ENCODE measurements around the gene ZC3H10. TPM values are rescaled to one million over a fixed set of nuclear protein-coding genes. Genes with fewer than 3 reads are reported as not detected.
"Not testable (repeated sequence)": the region's sequence is repeated elsewhere in the genome, so short reads cannot be mapped to it uniquely, and the experiment has no call there.

Gene ZC3H10
- total RNA-seq, 1 donor from 2014 or later = 8.2 TPM

DNA sequence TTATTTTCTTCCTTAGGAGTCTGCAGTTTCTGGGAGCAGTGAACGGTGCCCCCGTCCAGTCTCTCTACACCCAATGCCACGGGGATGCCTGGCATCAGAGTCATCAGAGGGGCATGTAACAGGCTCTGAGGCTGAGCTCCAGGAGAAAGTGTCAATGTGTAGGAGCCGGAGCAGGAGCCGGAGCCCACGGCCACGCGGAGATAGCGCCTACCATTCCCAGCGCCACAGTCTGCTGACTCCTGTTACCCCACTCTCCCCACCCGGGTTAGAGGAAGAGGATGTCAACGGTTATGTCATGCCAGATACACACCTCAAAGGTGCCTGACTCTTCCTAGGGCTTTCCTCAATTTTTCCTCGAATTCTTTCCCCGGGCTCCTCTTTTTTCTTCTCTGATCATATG is 17.0 kb upstream of the ZC3H10 start:
- DNase-seq (ENCODE audit: low spot score in 2 of 2) = no peak
- FAIRE-seq = no peak

DNA sequence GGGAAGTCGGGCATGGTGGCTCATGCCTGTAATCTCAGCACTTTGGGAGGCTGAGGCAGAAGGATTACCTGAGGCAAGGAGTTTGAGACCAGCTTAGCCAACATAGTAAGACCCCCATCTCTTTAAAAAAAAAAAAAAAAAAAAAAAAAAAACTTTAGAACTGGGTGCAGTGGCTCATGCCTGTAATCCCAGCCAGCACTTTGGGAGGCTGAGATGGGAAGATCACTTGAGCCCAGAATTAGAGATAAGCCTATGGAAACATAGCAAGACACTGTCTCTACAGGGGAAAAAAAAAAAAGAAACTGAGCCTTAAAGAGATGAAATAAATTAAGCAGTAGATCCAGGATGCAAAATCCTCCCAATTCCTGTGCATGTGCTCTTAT is 15.4 kb upstream of the ZC3H10 start:
- no peak for DNase-seq (ENCODE audit: low spot score in 2 of 2)
- FAIRE-seq = no peak

DNA sequence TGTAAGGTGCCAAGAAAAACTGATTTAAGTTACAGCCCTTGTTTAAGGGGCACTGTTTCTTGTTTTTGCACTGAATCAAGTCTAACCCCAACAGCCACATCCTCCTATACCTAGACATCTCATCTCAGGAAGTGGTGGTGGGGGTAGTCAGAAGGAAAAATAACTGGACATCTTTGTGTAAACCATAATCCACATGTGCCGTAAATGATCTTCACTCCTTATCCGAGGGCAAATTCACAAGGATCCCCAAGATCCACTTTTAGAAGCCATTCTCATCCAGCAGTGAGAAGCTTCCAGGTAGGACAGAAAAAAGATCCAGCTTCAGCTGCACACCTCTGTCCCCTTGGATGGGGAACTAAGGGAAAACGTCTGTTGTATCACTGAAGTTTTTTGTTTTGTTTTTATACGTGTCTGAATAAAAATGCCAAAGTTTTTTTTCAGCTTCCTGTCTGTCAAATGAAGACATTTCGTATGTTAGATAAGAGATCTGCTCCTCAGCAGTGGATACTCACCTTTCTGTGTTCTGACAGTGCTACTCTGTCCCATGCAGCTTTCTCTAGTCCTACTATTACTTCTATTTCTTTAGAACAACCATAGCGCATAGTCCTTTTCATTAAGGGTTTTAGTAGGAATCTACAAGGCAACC is 14.9 kb upstream of the ZC3H10 start:
- DNase-seq (ENCODE audit: low spot score in 2 of 2) (no peak), FAIRE-seq (no peak)

DNA sequence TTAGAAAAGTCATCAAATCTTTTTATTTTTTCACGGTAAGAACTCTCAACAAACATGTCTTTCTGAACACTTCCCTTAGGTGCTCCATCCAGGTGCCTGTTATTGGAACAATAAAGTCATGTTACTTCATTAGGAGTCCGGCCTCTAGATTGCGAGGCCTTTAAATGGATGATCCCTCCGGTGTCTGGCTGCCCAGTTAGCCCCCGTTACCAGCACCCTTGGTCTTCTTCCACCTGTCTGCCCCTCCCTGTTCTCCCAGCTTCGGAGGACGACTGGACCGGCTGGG is 14.3 kb upstream of the ZC3H10 start:
- DNase-seq (ENCODE audit: low spot score in 2 of 2) (no peak), FAIRE-seq (no peak)

DNA sequence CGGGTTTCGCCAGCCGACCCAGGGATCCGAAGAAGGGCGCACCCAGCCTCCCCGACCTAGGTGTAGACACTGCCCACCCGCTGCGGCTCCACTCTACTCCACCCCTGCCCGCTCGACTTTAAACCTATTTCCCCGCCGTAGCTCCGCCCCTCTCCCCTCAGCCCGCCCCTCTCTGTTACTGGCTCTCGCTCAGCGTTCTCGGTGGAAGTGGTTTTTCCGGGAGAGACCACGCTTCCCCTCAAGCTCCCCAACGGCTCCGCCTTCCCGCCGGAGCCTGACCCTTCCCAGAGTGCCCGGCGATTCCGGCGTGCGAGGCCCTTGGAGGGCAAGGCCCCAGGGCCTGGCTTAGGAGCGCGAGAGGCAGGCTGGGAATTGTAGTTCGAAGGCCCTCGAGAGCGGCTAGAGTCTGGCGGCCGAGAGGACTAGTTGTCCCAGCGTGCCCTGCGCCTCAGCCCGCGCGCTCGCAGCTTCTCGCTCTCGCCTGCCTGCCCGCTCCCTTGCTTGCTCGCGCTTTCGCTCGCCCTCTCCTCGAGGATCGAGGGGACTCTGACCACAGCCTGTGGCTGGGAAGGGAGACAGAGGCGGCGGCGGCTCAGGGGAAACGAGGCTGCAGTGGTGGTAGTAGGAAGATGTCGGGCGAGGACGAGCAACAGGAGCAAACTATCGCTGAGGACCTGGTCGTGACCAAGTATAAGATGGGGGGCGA is 13.8 kb upstream of the ZC3H10 start, which contains the start of gene PA2G4:
Gene PA2G4, plus strand, starts transcription at position 451 of the 706 bp plus-strand sequence. Its CDS starts 179 bp downstream, at position 630.
- DNase-seq (ENCODE audit: low spot score in 2 of 2) (peak; percentile 85 to 96), FAIRE-seq (no peak)

DNA sequence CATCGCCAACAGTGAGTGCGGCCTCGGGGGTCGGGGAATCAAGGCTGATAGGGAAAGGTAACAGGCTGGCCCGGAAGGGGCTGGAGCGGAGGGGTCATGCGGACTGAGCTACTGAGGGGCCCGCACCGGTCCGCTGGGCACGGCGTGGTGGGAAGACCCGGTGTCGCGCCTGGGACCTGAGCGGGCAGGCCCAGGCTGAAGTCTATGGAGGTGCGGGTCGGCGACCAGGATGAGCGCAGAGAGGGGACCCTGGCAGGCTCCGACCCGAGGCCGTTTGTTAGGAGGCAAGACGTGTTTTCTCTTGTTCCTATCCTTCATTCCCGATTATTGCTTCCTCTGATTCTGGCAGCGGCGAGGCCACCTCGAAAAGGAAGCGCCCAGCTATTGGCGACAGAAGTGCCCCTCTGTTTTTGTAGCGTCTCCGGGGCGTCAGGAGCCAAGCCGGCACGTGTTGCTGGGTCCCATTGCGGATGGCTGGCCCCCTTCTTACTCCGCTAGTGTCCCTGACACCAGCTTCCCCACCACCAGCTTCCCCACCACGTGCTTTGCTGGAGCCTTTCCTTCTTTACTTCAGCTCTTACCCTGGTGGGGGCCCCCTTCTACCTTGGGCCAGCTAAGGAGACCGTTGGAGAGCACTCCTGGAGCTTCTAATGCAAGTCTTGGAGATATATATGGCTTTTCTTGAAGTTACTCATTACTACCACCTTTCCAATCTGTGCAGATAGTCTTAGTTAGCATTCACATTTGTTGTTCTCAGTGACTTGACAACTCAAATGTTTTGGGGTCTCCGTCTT is 13.1 kb upstream of the ZC3H10 start:
- FAIRE-seq = no peak
- no peak for DNase-seq (ENCODE audit: low spot score in 2 of 2)

DNA sequence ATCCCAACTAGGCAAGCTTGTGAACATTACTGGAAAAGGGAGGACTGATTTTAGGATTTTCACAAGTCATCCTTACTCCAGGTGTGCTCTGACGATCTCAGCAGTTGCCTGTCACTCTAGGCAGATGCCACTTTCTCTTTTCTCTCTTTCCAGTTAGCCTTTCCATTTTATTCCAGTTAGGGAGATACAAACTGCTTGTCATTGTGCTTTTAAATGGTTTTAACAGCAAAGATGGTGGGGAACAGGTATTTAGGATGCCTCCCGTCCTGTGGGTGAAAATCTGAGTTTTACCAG is 12.5 kb upstream of the ZC3H10 start:
- FAIRE-seq (no peak), DNase-seq (ENCODE audit: low spot score in 2 of 2) (no peak)

DNA sequence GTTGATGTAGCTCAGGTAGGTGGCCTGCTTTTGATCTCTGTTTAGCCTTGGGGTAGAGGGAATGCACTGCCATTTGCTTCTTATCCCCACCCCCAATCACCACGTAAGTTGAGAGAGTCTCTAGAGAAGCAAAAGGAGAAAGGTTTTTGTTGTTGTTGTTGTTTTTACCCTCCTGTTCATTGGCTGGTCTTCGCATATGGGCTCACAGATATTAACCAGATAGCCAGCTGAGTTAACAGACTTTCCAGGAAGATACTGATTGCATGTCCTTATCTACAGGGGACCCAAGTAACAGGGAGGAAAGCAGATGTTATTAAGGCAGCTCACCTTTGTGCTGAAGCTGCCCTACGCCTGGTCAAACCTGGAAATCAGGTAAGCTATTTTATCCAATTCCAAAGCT is 10.8 kb upstream of the ZC3H10 start:
- FAIRE-seq (no peak), DNase-seq (ENCODE audit: low spot score in 2 of 2) (no peak)

DNA sequence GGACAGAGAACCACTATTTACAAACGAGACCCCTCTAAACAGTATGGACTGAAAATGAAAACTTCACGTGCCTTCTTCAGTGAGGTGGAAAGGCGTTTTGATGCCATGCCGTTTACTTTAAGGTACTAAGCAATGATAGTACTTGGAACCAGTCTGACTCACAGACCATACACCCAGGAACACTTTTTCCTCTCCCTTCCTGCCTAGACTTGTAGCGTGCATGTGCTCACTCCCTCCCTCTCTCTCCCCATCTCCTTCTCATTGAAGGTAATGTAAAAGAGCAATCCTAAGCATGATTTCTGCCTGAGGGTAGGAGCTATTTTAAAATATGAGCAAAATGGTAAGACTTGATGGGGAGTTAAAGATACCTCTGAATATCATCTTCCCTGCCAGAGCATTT is 7.5 kb upstream of the ZC3H10 start:
- FAIRE-seq (no peak), DNase-seq (ENCODE audit: low spot score in 2 of 2) (no peak)

DNA sequence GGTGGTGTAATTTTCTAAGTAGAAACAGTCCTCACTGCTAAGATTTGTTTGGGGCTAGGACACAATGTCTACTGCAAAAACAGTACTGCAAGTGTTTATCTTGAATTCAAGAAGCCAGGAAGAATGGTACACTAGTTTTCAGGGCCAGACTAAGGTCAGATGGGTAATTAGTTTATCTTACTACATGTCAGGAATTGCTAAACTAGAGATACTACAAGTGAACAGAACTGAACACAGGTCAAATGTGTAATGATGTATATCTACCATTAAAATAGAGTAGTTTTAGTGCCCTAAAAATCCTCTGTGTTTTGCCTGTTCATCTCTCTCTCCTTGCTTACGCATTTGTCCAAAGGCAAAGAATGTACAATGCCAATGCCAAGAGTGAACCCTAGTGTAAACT is 4.0 kb upstream of the ZC3H10 start:
- FAIRE-seq = no peak

DNA sequence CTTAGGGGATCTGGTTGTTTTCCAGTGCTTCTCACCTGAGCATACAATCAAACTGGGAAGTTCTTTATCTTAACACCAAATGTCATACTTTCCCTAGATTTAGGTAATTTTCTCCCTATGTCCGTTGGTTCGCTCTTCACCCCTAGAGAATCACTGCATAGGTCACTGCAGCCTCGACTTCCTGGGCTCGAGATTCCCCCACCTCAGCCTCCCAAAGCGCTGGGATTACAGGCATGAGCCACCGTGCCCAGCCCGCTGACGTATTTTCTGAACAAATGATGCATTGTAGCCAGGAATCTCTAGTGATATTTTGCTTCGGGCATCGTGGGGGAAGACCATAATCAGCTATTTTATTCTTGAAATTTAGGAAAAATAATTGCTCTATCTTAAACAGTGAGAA is 2.7 kb upstream of the ZC3H10 start:
- FAIRE-seq (no peak), DNase-seq (ENCODE audit: low spot score in 2 of 2) (no peak)

More for the DNA sequence above, 4.0 kb upstream of the ZC3H10 start:
- no peak for DNase-seq (ENCODE audit: low spot score in 2 of 2)

DNA sequence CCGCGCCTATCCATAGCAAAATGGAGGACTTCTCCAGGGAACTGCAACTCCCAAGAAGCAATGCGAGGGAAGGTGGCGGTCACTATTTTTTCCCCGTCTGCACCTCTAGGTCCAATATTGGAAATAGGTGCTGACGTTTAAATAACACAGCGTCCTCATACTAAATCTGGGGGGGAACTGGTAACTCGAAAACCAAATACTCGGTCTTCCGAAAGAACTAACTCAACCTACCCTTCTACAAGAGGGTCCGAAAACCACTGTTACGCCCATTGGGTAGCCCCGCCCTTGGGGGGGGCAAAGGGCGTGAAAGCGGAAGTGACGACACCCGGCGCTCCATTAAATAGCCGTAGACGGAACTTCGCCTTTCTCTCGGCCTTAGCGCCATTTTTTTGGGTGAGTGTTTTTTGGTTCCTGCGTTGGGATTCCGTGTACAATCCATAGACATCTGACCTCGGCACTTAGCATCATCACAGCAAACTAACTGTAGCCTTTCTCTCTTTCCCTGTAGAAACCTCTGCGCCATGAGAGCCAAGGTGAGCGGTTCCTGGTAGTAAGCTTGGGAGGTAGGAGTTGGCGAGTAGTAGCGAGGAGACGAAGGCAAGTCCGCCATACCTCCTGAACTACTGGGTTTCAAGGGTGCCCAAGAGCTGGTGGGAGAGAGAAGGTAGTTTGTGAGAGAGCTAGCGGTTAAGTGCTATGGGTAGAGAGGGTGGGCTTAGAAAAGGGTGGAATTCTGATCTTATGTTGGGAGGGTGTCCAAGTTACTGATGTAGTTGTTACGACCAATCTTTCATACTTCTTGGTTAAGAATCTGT is 1.6 kb upstream of the ZC3H10 start, which contains the start of gene RPL41:
Gene RPL41, plus strand, starts transcription at position 367 of the 815 bp plus-strand sequence.
- DNase-seq (ENCODE audit: low spot score in 2 of 2) = peak; percentile 75 to 80
- no peak for FAIRE-seq

DNA sequence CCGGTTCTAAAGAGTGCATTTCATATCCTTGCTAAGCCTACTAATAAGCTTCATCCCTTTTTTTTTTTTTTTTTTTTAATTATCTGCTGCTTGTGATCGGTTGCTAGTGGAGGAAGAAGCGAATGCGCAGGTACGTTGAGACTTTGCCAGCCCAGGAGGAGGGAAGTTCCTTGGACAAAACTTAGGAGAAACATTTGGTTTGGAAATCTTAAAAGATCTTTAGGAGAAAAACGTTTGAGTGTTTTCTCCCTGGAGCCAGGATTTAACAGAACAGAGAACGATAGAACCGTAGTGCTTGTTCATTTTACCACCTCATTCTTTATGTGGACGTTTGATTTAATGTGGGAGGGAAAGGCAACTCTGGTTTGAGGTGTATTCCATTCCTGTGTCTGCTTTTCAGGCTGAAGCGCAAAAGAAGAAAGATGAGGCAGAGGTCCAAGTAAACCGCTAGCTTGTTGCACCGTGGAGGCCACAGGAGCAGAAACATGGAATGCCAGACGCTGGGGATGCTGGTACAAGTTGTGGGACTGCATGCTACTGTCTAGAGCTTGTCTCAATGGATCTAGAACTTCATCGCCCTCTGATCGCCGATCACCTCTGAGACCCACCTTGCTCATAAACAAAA is 872 bp upstream of the ZC3H10 start:
- DNase-seq (ENCODE audit: low spot score in 2 of 2); FAIRE-seq: not testable (repeated sequence)

DNA sequence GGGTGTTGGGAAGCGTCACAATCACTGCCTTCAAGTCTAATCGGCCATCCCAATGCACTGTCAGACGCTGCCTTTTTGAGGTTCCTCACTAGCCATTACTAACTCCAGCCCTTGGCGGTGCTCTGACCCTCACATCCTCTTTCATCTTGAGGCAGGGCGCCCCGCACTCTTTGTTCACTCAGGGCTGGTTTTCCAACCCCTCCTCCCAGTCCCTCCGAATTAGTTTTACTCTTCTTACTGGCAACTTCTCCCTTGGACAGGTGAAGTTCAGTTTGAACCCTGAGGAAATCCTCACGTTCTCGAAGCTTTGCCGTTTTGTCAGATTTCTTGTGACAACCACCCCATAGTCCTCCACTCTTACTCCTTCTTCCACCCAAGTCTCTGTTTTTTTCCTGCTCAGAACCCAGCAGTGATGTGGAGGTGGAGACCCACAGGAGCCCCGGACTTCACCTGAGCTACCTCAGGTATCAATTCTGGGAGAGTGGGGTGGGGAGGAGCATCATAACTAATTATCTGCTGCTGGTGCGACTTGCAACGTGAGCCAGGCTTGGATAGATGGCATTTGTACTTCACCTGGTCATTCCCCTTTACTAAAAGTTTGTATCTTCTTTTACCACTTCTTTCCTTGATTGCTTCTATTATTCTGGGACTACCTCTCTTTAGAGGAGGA is 757 bp downstream of the ZC3H10 start:
- no peak for FAIRE-seq
- DNase-seq (ENCODE audit: low spot score in 2 of 2) = no peak

DNA sequence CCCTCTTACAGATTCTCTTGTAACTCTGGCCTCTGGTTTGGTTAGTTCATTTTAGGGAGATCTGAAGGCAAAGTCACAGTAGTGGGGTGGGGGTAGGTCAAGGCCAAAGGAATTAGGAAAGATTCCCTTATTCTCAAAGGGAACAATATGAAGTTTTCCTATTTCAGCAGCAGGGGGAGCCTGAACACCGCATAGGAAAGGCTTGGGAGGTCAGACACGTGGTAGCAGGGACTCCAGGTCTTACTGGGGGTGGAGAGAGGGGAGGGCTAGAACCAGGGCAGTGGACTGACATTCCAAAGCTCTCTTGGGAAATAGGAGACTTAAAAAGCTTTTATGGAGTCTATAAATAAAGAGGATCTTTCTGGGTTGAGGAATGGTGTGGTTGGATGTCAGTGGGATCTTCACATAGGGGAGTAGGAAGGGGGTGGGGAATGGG is 1.3 kb downstream of the ZC3H10 start:
- FAIRE-seq (no peak), DNase-seq (ENCODE audit: low spot score in 2 of 2) (peak; percentile 66 to 80)

DNA sequence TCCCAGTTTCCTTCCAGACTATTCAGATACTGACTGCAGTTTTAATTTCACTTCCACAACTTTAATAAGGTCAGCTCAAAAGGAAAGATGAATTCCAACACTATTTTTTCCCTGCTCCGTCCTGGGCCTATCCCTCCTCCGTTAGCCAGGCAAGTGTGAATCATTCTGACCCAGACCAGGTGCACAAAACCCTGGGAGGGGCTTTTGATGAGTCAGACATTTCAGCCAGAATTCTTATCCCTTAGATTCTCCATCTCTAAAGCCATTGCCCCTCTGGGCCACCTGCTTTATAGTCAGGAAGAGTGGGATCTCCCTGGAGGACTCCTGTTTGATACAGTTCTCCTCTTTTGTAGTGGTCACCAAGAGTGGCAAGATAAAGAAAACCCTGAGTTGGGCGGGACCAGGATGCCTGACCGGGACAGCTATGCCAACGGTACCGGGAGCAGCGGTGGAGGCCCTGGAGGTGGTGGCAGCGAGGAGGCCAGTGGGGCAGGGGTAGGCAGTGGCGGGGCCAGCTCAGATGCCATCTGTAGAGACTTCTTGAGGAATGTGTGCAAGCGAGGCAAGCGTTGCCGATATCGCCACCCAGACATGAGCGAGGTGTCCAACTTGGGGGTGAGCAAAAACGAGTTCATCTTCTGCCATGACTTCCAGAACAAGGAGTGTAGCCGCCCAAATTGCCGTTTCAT is 2.2 kb downstream of the ZC3H10 start:
- no peak for DNase-seq (ENCODE audit: low spot score in 2 of 2)
- FAIRE-seq = no peak

DNA sequence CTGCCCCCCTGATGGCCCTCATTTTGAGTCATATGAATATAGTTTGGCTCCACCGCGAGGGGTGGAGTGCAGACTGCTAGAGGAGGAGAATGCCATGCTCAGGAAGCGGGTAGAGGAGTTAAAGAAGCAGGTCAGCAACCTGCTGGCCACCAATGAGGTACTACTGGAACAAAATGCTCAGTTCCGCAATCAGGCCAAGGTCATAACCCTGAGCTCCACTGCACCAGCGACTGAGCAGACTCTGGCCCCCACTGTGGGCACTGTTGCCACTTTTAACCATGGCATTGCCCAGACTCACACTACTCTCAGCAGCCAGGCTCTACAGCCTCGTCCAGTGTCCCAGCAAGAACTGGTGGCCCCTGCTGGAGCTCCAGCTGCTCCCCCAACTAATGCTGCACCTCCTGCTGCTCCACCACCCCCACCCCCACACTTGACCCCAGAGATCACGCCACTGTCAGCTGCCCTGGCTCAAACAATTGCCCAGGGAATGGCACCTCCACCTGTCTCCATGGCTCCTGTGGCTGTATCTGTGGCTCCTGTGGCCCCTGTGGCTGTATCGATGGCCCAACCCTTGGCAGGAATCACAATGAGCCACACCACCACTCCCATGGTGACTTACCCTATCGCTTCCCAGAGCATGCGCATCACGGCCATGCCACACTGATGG is 3.3 kb downstream of the ZC3H10 start:
- no peak for DNase-seq (ENCODE audit: low spot score in 2 of 2)
- FAIRE-seq = no peak

DNA sequence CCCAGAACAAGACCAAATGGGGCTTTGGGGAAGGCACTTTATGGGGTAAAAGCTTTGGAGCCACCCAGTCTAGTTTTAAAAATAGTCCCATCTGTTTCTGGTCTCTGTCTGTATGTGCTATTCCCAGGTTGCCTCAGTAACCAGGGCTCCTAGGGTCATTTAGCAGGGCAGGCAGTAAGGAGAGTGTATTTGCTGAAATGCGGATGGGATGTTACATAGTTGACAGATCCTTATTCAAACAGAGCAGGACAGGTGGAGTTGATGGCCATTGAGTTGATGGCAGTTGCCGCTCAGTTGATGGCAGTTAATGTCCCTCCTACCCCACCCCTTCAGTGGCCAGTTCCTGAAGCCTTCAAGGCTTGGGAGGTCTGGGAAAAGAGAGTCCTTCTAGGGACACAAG is 4.6 kb downstream of the ZC3H10 start:
- no peak for DNase-seq (ENCODE audit: low spot score in 2 of 2)
- FAIRE-seq = no peak

DNA sequence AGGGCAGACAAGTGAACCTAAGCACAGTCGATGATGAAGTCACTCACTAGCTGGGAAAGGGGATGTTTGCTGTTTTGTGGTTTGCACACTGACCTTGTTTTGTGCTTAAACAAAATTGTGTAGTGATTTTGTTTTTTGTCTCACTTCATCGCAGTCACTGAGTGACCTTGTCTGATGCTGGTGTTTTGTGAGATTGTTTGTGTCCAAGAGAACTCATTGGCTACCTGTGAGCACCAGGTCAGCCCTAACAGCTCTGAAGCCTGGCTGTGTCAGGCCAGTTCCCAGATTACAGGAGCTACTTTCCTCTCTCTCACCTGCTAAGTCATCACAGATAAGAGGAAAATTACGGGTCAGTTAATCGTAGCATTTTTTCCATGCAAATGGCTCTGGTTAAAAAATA is 6.1 kb downstream of the ZC3H10 start:
- DNase-seq (ENCODE audit: low spot score in 2 of 2) (no peak), FAIRE-seq (no peak)

Measured in frontal cortex (tissue), 4 donors.